A549 (cell line): Measurements from ENCODE around the gene FSTL3.

Experiments
- CTCF ChIP-seq: fragments of >200 bp; sonication (Bioruptor Twin); formaldehyde crosslinking; IDR thresholded peaks from 3 replicates; pipeline ENCODE4 v1.5.1; 2016
- EP300 ChIP-seq, 2 experiments: fragments of >200 bp; sonication (Bioruptor Twin); formaldehyde crosslinking; IDR thresholded peaks; 2 replicates in 1 of 2; 3 replicates in 1 of 2; pipeline ENCODE4 v1.6.1; 2016 to 2017
- FOSL2 ChIP-seq, 2 experiments: fragments of 450-650 bp in 1 of 2; fragments of >200 bp in 1 of 2; sonication (Bioruptor Twin) in 1 of 2; formaldehyde crosslinking; IDR thresholded peaks; 2 replicates each; pipeline versions ENCODE4 v1.5.0 to v1.6.1; 2016 to 2020; ENCODE audit warnings: mild to moderate bottlenecking in 1 of 2, moderate library complexity in 1 of 2
- HMGXB4 ChIP-seq: fragments of 250-450 bp; sonication (Bioruptor Pico); IDR thresholded peaks from 2 replicates; pipeline ENCODE4 v1.5.0; 2021; ENCODE audit warnings: mild to moderate bottlenecking, moderate library complexity, borderline replicate concordance
- MAX ChIP-seq: IDR thresholded peaks from 2 replicates; pipeline ENCODE4 v1.6.1; 2012
- NR3C1 ChIP-seq: fragments of >200 bp; sonication (Bioruptor Twin); formaldehyde crosslinking; IDR thresholded peaks from 3 replicates; pipeline ENCODE4 v1.6.1; 2017
- RAD21 ChIP-seq, 2 experiments: fragments of >200 bp in 1 of 2; sonication (Bioruptor Twin) in 1 of 2; formaldehyde crosslinking in 1 of 2; IDR thresholded peaks in 1 of 2; conservative IDR thresholded peaks in 1 of 2; 2 replicates in 1 of 2; 3 replicates in 1 of 2; pipeline ENCODE4 v1.6.1; 2012 to 2018; ENCODE audit warnings: inconsistent platforms in 1 of 2
- RFX5 ChIP-seq: fragments of 450-650 bp; IDR thresholded peaks from 2 replicates; pipeline ENCODE4 v1.7.1; 2014; ENCODE audit warnings: antibody characterized with exemption, mild to moderate bottlenecking, moderate library complexity

GRCh38 chr19:704447-704741 is 28.2 kb downstream of the FSTL3 start:
- no peak for TF ChIP-seq CTCF
- no peak for TF ChIP-seq EP300 (IDR thresholded peaks at IDR 0.05)
- no peak for TF ChIP-seq NR3C1
- TF ChIP-seq RFX5, result no peak
- no peak for TF ChIP-seq FOSL2 (IDR thresholded peaks at IDR 0.05)
- TF ChIP-seq FOSL2 (CRISPR knock-in tag; IDR thresholded peaks at IDR 0.05), result no peak
- no peak for TF ChIP-seq RAD21 (conservative IDR thresholded peaks at IDR 0.05 in 1 of 2, IDR thresholded peaks at IDR 0.05 in 1 of 2)
- no peak for TF ChIP-seq HMGXB4
- TF ChIP-seq MAX, result no peak
